GM21528 (cell line): ENCODE measurements around the gene ARHGEF4.

Experiments
- ATAC-seq: cut with Tn5 transposase; IDR thresholded peaks from one replicate; pipeline ENCODE4 v1.9.1; 2021; ENCODE audit warnings: mild to moderate bottlenecking, moderate library complexity; ENCODE audit not compliant: unreplicated experiment, low FRiP score

The ARHGEF4 gene

DNA sequence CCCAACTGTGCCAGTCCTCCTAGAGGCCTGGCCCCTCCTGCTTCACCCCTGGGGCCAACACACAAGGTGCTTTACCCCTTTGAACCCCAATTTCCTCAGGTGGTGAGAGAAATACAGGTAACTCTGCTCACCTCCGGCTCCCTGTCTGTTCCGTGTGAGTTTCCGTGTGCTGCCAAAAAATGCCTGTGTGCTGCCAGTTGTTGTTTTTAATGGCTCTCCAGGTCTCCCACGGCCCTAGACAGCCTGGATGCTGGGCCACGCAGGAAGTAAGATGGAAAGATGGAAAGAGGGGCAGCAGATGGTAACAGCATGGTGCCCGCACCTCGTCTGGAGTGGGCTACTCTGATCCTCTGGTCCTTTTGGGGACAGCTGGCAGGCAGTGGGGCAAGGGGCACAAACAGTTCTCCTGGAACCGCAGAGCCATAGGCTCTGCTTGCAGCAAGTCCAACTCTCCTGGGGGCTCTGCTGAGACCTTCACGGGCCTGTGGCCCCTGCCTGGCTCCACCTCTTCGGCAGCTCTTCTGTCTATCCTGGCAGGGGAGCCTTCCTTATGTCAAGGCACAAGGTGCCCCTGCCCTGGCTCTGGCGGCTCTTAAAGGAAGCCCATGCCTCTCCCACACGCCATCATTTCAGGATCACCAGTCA lies 4.3 kb upstream of the ARHGEF4 start:
- no peak for ATAC-seq

DNA sequence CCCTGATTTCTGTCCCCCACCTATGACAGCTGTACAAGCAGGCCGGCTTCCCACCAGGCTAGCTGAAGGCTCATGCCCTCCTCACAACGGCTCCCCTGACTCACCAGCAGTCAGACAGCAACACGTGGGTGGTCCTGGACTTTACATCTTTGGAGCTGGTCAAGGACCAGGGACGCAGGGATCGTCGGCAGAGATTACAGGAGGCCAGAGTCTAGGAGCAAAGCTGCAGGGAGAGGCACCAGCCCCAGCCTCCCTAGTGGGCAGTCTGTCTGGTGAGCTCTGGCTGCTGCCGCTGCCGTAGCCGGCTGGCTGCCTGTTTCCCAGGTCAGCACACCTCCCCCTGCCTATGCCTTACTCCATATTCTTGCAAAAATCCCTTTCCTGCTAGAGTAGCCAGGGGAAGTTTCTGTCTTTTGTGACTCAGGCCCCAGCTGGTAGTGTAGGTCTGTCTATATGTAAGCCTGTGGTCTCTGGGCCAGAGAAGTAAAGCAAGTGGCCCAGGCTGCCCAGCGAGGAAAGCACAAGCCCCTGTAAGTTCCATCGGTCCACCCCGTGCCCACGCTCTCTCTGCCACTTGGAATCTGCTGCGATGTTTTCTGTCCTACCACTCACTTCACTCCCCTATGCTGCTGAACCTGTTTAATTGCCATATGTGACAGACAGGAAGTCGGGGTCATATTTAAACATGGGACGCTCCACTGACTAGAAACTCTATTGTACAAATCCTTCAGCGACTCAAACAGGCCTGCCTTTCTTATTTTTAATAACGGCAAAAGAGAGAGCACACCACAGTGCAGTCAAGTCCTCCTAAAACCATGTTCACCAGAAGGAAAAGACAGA lies 2.4 kb upstream of the ARHGEF4 start:
- no peak for ATAC-seq

- ATAC-seq, result no peak
These were observed 1.6 kb upstream of the ARHGEF4 start for GRCh38 chr2:130834931-130835765.

GRCh38 chr2:130835766-130836015 lies 1.0 kb upstream of the ARHGEF4 start:
- ATAC-seq, result no peak

- ATAC-seq, result no peak
These were observed 579 bp downstream of the ARHGEF4 start for GRCh38 chr2:130837175-130837810.

GRCh38 chr2:130837811-130838565 lies 1.3 kb downstream of the ARHGEF4 start:
- ATAC-seq, result no peak

GRCh38 chr2:130839011-130839780 lies 2.5 kb downstream of the ARHGEF4 start:
- ATAC-seq, result no peak

DNA sequence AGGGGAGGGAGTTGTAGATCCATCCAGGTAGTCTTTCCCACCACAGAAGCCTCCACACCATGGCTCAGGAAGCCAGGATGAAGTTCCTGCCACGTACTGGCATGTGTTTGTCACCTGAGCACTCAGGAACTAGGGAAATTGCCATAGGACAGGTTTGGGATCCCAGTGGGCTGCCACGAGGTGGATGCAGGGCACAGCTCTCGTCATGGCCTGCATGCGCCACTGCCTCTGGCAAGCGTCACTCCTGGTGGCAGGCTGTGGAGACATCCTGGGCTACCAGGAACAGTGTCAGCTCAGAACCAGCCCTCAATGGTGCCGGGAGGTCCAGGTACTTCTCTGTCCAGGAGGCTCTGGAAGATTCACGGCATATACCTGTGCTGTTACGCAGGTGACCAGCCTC lies 3.8 kb downstream of the ARHGEF4 start:
- no peak for ATAC-seq

- no peak for ATAC-seq
These were observed 5.1 kb downstream of the ARHGEF4 start for GRCh38 chr2:130841741-130842365.

DNA sequence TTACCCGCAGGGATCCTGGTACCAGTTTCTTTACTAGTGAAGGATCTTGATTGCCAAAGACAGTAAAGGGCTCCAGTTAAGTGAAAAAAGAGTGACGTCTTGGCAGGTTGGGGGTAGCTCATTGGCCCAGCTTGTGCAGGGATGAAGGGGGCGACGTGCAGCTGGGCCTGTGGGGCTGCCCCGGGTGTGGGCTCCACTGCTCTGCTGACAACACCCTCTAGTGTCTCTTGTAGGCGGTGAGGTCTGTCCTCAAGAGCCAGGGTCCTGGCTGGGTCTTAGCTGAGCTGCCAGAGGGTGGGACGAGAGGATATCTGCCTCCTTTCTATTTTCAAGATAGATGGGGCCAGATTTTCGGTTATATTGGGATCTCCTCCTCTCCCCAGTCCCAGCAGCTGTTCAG lies 6.1 kb downstream of the ARHGEF4 start:
- ATAC-seq, result no peak

DNA sequence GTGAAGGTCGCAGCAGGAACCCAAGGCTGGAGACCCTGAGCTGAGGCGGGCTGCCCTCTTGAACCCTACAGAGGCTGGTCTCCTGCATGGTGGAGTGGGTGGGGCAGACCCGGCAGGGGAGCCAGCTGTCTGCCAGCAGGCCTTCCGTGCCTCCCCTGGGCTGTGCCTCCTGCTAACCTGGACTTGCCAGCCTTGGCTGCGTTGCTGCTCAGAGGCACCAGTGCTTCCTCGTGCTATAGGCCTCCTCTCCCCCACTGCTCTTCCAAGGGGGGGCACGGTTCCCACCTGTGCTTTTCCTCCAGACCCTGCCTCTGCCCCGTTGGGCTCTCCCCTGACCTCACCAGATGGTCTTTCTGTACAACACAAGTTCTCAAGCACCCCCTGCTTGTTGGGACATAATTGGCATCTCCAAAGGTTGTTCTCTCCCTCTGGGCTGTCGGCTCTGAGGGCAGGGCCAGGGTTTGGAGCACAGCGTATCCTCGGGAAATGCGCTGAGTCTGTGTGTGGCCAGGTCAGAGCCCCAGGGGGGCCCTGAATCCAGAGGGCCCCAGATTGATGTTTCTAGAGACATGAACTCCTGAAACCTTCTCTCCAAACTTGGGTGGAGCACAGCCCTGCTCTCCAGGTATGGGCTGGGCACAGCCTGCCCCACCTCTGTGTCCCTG lies 6.7 kb downstream of the ARHGEF4 start:
- ATAC-seq, result no peak

DNA sequence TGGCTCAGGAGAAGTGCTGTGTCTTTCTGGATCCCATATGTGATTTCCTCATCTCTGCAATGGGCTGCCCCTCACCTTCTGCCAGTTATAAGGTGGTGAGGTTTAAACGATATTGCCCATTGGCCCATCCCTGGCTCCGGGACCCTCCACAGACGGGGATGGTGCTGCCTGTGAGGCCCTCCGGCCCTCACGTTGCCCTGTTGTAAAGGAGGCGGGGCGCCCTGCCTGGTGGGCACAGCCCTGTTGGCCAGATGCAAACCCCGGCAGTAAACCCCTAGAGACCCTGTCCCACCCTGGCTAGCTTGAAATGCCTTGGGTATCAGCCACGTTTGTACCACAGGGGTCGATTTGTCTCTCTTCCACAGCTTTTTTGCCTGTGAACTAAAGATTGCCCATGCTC lies 7.4 kb downstream of the ARHGEF4 start:
- no peak for ATAC-seq

GRCh38 chr2:130845505-130846085 lies 8.9 kb downstream of the ARHGEF4 start:
- ATAC-seq, result no peak

DNA sequence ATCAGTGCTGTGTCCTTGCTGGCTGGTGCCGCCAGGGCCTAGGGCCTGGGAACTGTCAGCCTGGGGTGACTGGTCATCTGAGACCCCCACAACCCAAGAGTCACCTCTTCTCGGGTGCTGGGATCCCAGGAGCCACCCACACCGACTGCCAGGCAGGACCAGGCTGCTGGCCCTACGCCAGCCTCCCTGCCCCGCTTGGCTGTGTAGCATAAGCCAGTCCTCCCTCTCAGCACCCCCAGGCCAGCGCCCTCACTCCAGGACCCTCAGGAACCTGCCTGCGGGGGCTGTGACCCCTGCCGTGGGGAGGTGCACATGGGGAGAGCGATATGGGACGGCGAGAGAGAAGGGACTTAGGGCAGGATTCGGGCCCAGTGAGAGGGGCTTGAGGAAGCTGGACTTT lies 9.5 kb downstream of the ARHGEF4 start:
- ATAC-seq, result no peak

GRCh38 chr2:130846686-130847375 lies 10.1 kb downstream of the ARHGEF4 start:
- no peak for ATAC-seq

- no peak for ATAC-seq
These were observed 11.2 kb downstream of the ARHGEF4 start for GRCh38 chr2:130847776-130848525.
